Measurements from ENCODE around the gene CDX1. TPM values are rescaled to one million over a fixed set of nuclear protein-coding genes. Genes with fewer than 3 reads are reported as not detected.
"Not testable (repeated sequence)": the region's sequence is repeated elsewhere in the genome, so short reads cannot be mapped to it uniquely, and the experiment has no call there.

The CDX1 gene
- polyA plus RNA-seq, 4 donors: 205 to 308 (median 228) TPM

DNA sequence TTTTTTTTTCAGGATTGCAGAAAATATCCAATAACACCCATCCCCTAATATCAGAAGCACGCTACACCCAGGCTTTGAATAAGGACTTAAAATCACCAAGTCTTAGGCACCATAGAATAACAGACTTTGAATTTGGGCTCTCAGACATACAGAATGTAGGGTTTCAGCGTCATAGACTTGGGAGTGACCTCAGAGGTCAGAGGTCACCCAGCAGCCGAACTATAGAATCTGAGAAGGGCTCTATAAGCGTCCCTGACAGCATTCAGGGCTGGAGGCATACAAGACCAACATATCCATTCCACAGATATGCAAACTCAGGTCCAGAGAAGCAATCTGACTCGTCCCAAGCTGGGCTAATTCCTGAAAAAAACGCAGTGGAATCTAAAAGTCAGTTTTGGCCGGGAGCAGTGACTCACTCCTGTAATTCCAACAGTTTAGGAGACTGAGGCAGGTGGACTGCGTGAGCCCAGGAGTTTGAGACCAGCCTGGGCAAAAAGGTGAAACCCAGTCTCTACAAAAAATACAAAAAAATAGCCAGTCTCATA is 58.0 kb downstream of the CDX1 start:
- H3K36me3 ChIP-seq (ENCODE audit: control insufficient read depth in 3 of 3, insufficient read depth in 2 of 3, low read depth in 1 of 3, low read length in 3 of 3): no peaks in the 10 kb centered on the region
- 57 to 70% (median 68%) methylated on average over 8 of the region's 8 CpGs for WGBS, 3 donors
- no peak for DNase-seq
- no peaks in the 10 kb centered on the region for H3K4me1 ChIP-seq (ENCODE audit: control insufficient read depth in 3 of 3, insufficient read depth in 2 of 3, low read depth in 1 of 3, low read length in 2 of 3)
- H3K9me3 ChIP-seq (ENCODE audit: control insufficient read depth in 2 of 2, insufficient read depth in 1 of 2, low read depth in 1 of 2, low read length in 1 of 2): no peaks in the 10 kb centered on the region
- no peaks in the 10 kb centered on the region for H3K27me3 ChIP-seq (ENCODE audit: control insufficient read depth in 3 of 3, insufficient read depth in 3 of 3, low read length in 3 of 3)
- no peak for FAIRE-seq
- H3K4me3 ChIP-seq (ENCODE audit: low read depth in 1 of 3, low read length in 3 of 3): no peak overlapping the region
- no peak overlapping the region for H3K27ac ChIP-seq (ENCODE audit: low read depth in 1 of 3, low read length in 2 of 3)

DNA sequence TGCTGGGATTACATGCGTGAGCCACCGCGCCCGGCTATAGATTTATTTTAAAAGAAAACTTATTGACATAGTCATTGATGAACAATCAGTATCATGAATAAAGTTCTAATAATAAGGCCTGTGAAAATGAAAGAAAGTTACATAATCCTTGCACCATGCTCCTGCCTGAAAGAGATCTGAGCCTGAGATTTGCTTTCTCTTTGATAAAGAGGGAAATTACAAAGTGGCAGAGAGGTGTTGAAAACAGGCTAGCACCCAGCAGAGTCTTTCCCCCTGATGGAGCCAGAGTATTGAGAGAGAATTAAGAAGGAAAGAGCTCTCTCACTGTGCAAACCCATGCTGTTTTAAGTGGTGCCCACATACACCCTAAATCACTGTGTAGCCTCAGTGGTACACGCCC is 60.5 kb downstream of the CDX1 start:
- H3K4me3 ChIP-seq (ENCODE audit: low read depth in 1 of 3, low read length in 3 of 3): no peak overlapping the region
- no peak for FAIRE-seq
- no peaks in the 10 kb centered on the region for H3K27me3 ChIP-seq (ENCODE audit: control insufficient read depth in 3 of 3, insufficient read depth in 3 of 3, low read length in 3 of 3)
- DNase-seq: no peak
- H3K27ac ChIP-seq (ENCODE audit: low read depth in 1 of 3, low read length in 2 of 3): no peak overlapping the region
- no peaks in the 10 kb centered on the region for H3K9me3 ChIP-seq (ENCODE audit: control insufficient read depth in 2 of 2, insufficient read depth in 1 of 2, low read depth in 1 of 2, low read length in 1 of 2)
- WGBS, 3 donors: 65 to 83% (median 69%) methylated on average over 5 of the region's 5 CpGs
- no peaks in the 10 kb centered on the region for H3K4me1 ChIP-seq (ENCODE audit: control insufficient read depth in 3 of 3, insufficient read depth in 2 of 3, low read depth in 1 of 3, low read length in 2 of 3)
- H3K36me3 ChIP-seq (ENCODE audit: control insufficient read depth in 3 of 3, insufficient read depth in 2 of 3, low read depth in 1 of 3, low read length in 3 of 3): no peaks in the 10 kb centered on the region

DNA sequence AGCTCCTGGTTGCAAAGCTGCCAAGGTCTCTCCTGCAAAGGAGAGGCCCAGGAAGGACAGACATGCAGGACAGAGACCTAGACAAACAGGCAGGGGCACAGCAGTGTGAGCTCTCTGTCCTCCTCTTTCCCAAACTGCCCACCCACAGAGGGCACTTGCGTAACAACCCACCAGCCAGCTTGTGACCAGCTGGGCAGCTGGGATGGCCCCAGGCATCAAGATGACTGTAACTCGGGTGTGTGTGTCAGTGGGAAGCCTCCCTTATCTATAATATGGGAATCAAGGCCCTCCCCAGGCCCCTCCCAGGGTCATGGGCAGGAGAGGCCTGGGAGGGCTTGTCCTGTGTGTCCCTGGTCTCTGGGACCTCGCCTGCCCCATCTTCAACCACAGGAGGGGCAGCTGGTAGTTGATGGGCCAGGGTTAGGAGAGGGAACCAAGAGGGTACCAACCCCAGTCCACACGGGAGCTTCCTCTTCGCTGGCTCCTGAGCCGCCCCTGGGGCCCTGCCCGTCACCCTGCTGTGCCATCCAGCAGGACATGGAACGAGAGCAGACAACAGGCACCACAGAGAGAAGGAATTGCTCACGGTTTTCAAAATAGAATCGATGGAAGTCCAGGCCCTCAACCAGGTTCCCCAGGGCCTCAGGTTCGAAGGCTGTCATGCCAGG is 61.2 kb downstream of the CDX1 start:
- no peak overlapping the region for H3K27ac ChIP-seq (ENCODE audit: low read depth in 1 of 3, low read length in 2 of 3)
- no peaks in the 10 kb centered on the region for H3K4me1 ChIP-seq (ENCODE audit: control insufficient read depth in 3 of 3, insufficient read depth in 2 of 3, low read depth in 1 of 3, low read length in 2 of 3)
- H3K9me3 ChIP-seq (ENCODE audit: control insufficient read depth in 2 of 2, insufficient read depth in 1 of 2, low read depth in 1 of 2, low read length in 1 of 2): no peaks in the 10 kb centered on the region
- no peaks in the 10 kb centered on the region for H3K27me3 ChIP-seq (ENCODE audit: control insufficient read depth in 3 of 3, insufficient read depth in 3 of 3, low read length in 3 of 3)
- FAIRE-seq (no peak), DNase-seq (no peak)
- WGBS, 3 donors: 77 to 82% (median 82%) methylated on average over 11 of the region's 11 CpGs
- H3K4me3 ChIP-seq (ENCODE audit: low read depth in 1 of 3, low read length in 3 of 3): no peak overlapping the region
- no peaks in the 10 kb centered on the region for H3K36me3 ChIP-seq (ENCODE audit: control insufficient read depth in 3 of 3, insufficient read depth in 2 of 3, low read depth in 1 of 3, low read length in 3 of 3)

DNA sequence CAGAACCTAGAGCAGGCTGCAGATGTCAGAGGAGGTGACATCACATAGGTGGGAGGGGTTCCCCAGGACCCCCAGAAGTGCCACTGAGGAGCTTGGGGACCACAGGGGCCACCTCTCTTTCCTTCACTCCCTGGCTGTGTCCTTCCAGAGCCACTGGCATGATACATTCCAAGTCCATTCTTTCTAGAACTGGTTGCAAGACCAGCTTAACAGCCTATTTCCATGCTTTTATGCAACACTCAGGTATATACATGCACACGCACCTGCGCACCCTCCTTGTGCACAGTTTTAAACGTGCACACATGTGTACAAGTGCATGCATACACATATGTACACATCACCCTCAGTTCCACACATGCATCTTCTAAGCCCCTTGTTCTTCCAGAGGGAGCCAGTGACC is 63.0 kb downstream of the CDX1 start:
- no peak for DNase-seq
- 66 to 86% (median 69%) methylated on average over 3 of the region's 3 CpGs for WGBS, 3 donors
- H3K9me3 ChIP-seq (ENCODE audit: control insufficient read depth in 2 of 2, insufficient read depth in 1 of 2, low read depth in 1 of 2, low read length in 1 of 2): no peaks in the 10 kb centered on the region
- FAIRE-seq: no peak
- H3K4me3 ChIP-seq (ENCODE audit: low read depth in 1 of 3, low read length in 3 of 3): no peak overlapping the region
- no peak overlapping the region for H3K27ac ChIP-seq (ENCODE audit: low read depth in 1 of 3, low read length in 2 of 3)
- no peaks in the 10 kb centered on the region for H3K36me3 ChIP-seq (ENCODE audit: control insufficient read depth in 3 of 3, insufficient read depth in 2 of 3, low read depth in 1 of 3, low read length in 3 of 3)
- H3K27me3 ChIP-seq (ENCODE audit: control insufficient read depth in 3 of 3, insufficient read depth in 3 of 3, low read length in 3 of 3): no peaks in the 10 kb centered on the region
- no peaks in the 10 kb centered on the region for H3K4me1 ChIP-seq (ENCODE audit: control insufficient read depth in 3 of 3, insufficient read depth in 2 of 3, low read depth in 1 of 3, low read length in 2 of 3)

DNA sequence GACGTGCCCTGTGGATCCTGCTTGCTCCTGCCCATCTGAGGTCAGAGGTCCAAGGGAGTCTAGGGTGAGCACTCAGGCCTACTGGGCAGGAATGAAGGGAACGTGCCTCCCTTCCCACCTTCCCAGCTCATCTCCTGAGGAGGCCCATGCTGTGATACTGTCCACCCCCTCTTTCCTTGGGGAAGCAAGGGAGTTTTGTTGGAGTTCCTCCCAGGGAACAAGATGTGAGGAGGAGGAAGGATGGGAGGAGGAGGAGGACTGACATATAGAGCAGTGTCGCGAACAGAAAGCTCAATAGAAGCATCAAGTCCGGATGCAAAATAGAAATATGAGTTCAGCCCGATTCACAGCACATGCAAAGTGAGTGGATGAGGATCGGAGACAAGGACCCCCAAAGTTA is 64.3 kb downstream of the CDX1 start:
- H3K27me3 ChIP-seq (ENCODE audit: control insufficient read depth in 3 of 3, insufficient read depth in 3 of 3, low read length in 3 of 3): no peaks in the 10 kb centered on the region
- H3K4me3 ChIP-seq (ENCODE audit: low read depth in 1 of 3, low read length in 3 of 3): no peak overlapping the region
- no peak overlapping the region for H3K27ac ChIP-seq (ENCODE audit: low read depth in 1 of 3, low read length in 2 of 3)
- 90 to 93% (median 91%) methylated on average over 7 of the region's 7 CpGs for WGBS, 3 donors
- FAIRE-seq: no peak
- no peak for DNase-seq
- H3K9me3 ChIP-seq (ENCODE audit: control insufficient read depth in 2 of 2, insufficient read depth in 1 of 2, low read depth in 1 of 2, low read length in 1 of 2): no peaks in the 10 kb centered on the region
- no peaks in the 10 kb centered on the region for H3K36me3 ChIP-seq (ENCODE audit: control insufficient read depth in 3 of 3, insufficient read depth in 2 of 3, low read depth in 1 of 3, low read length in 3 of 3)
- H3K4me1 ChIP-seq (ENCODE audit: control insufficient read depth in 3 of 3, insufficient read depth in 2 of 3, low read depth in 1 of 3, low read length in 2 of 3): no peaks in the 10 kb centered on the region

DNA sequence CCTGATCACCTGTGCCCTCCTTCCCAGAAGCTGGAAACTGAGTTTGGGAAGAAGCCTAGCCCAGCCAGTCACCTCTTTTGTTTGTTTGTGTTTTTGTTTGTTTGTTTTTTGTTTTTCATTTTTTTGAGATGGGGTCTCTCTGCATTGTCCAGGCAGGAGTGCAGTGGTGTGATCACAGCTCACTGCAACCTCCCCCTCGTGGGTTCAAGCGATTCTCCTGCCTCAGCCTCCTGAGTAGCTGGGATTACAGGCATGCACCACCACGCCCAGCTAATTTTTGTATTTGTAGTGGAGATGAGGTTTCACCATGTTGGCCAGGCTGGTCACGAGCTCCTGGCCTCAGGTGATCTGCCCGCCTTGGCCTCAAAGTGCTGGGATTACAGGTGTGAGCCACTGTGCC is 67.1 kb downstream of the CDX1 start:
- H3K36me3 ChIP-seq (ENCODE audit: control insufficient read depth in 3 of 3, insufficient read depth in 2 of 3, low read depth in 1 of 3, low read length in 3 of 3); DNase-seq; H3K9me3 ChIP-seq (ENCODE audit: control insufficient read depth in 2 of 2, insufficient read depth in 1 of 2, low read depth in 1 of 2, low read length in 1 of 2); H3K27me3 ChIP-seq (ENCODE audit: control insufficient read depth in 3 of 3, insufficient read depth in 3 of 3, low read length in 3 of 3); FAIRE-seq; H3K4me3 ChIP-seq (ENCODE audit: low read depth in 1 of 3, low read length in 3 of 3); H3K27ac ChIP-seq (ENCODE audit: low read depth in 1 of 3, low read length in 2 of 3); H3K4me1 ChIP-seq (ENCODE audit: control insufficient read depth in 3 of 3, insufficient read depth in 2 of 3, low read depth in 1 of 3, low read length in 2 of 3): not testable (repeated sequence)
- 79 to 87% (median 83%) methylated on average over 5 of the region's 5 CpGs for WGBS, 3 donors

Other genes starting within 250 kb of the CDX1 start
- 1 to 10 TPM in 1 of 4 donors, under 1 TPM in 1, not detected in 2; 0.03 to 1.3 TPM for gene PDE6A, start 222.0 kb upstream of the CDX1 start, polyA plus RNA-seq
- 100 to 1,000 TPM in 1 of 4 donors, 1 to 10 TPM in 3; 2.7 to 155 (median 5.5) TPM for gene SLC26A2, start 206.0 kb upstream of the CDX1 start, polyA plus RNA-seq
- gene TIGD6, start 166.1 kb upstream of the CDX1 start, polyA plus RNA-seq: 1 to 10 TPM; 1.6 to 5.9 (median 3.0) TPM
- 10 to 100 TPM in 3 of 4 donors, 1 to 10 TPM in 1; 8.1 to 35.1 (median 13.4) TPM for gene HMGXB3, start 166.0 kb upstream of the CDX1 start, polyA plus RNA-seq
- 10 to 100 TPM in 1 of 4 donors, 1 to 10 TPM in 3; 4.1 to 31.1 (median 6.1) TPM for gene CSF1R, start 80.2 kb upstream of the CDX1 start, polyA plus RNA-seq
- 10 to 100 TPM in 2 of 4 donors, 1 to 10 TPM in 1, under 1 TPM in 1; 0.45 to 31.6 (median 11.8) TPM for gene PDGFRB, start 10.9 kb upstream of the CDX1 start, polyA plus RNA-seq
- 1 to 10 TPM in 3 of 4 donors, under 1 TPM in 1; 0.81 to 7.1 (median 2.2) TPM for gene SLC6A7, start 23.3 kb downstream of the CDX1 start, polyA plus RNA-seq
- under 1 TPM in 2 of 4 donors, not detected in 2; 0.46 to 0.52 TPM for gene CAMK2A, start 123.0 kb downstream of the CDX1 start, polyA plus RNA-seq
- gene ARSI, start 136.1 kb downstream of the CDX1 start, polyA plus RNA-seq: 1 to 10 TPM in 1 of 4 donors, under 1 TPM in 1, not detected in 2; 0.40 to 1.4 TPM
- 10 to 100 TPM; 18.3 to 29.7 (median 20.6) TPM for gene TCOF1, start 190.9 kb downstream of the CDX1 start, polyA plus RNA-seq
- gene CD74, start 246.1 kb downstream of the CDX1 start, polyA plus RNA-seq: 100 to 1,000 TPM; 288 to 939 (median 754) TPM